ENCODE measurements around the gene IGF1R.
A peak's percentile ranks its signal among the peaks of the same experiment; 100 is the strongest.

- peak; percentile 90 for TF ChIP-seq EZH2 (IDR thresholded peaks at IDR 0.05; ENCODE audit: borderline replicate concordance, low read depth, low read length, severe bottlenecking)
- peak; percentile 25 for TF ChIP-seq CTCF (IDR thresholded peaks at IDR 0.05; ENCODE audit: borderline replicate concordance, extremely low read depth, low read length, poor library complexity, severe bottlenecking)
These were observed 1.4 kb downstream of the IGF1R start for GRCh38 chr15:98649472-98650416.

Measured in DND-41 (cell line).